Peyer's patch (tissue), 4 donors: ENCODE results near the gene TMC6.

Source experiments
- POLR2A ChIP-seq, 2 donors: fragments of 450-650 bp; IDR thresholded peaks; one replicate each; pipeline ENCODE4 v1.5.1; 2017; ENCODE audit warnings: antibody characterized with exemption in 2 of 2, mild to moderate bottlenecking in 2 of 2, moderate library complexity in 2 of 2
- TF ChIP-seq, protein P1 (sequence below), 6 experiments: fragments of 450-650 bp in 4 of 6; fragments of 200-600 bp in 2 of 6; sonication (generic) in 1 of 6; IDR thresholded peaks; one replicate each; pipeline ENCODE4 v1.5.1; 2017 to 2019; ENCODE audit warnings: antibody characterized with exemption in 6 of 6, mild to moderate bottlenecking in 3 of 6, moderate library complexity in 1 of 6

DNA sequence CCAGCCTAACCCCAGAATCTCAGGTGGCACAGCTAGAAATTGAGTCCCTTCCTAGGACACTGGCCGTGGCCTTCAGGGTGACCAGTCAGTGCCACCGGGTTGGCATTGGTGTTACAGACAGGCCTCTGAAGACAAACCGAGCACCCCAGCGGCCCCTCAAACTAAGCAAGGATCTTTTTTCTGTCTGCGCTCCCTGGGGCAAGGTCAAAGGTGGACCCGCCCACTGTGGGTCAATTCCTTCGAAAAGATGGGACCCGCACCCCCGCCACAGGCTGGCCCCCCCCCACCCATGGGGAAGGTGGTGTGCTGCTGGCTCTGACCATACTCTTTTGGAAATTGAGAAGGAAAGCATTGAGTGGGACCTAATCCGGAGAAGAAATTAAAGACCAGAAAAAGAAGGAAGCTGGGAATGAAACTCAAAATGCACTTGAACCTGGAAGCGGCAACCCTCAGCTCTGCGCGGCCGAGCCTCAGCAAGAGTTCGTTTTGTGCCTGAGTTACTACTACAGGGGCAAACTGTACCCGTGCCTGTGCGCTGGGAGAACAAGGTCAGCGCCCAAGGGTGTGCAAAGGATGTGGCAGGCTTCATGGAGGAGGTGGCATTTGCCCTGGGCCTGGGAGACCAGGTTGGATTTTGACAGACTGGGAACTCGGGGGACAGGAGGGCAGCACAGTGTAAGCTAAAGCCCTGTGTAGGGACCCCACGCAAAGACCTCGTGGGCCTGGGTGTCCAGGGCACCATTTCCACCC is 20.4 kb downstream of the TMC6 start:
- TF ChIP-seq, protein P1, sequence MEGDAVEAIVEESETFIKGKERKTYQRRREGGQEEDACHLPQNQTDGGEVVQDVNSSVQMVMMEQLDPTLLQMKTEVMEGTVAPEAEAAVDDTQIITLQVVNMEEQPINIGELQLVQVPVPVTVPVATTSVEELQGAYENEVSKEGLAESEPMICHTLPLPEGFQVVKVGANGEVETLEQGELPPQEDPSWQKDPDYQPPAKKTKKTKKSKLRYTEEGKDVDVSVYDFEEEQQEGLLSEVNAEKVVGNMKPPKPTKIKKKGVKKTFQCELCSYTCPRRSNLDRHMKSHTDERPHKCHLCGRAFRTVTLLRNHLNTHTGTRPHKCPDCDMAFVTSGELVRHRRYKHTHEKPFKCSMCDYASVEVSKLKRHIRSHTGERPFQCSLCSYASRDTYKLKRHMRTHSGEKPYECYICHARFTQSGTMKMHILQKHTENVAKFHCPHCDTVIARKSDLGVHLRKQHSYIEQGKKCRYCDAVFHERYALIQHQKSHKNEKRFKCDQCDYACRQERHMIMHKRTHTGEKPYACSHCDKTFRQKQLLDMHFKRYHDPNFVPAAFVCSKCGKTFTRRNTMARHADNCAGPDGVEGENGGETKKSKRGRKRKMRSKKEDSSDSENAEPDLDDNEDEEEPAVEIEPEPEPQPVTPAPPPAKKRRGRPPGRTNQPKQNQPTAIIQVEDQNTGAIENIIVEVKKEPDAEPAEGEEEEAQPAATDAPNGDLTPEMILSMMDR (IDR thresholded peaks at IDR 0.05): no peak
- no peak for TF ChIP-seq POLR2A (IDR thresholded peaks at IDR 0.05)
